Measurements from ENCODE around the gene ATP8B3. TPM values are rescaled to one million over a fixed set of nuclear protein-coding genes. Genes with fewer than 3 reads are reported as not detected.

Gene ATP8B3
- total RNA-seq, 2 donors from 2014 or later: 0.51 to 0.74 TPM

- peak within 1 kb of the TSS; percentile 97 to 98 for H3K27ac ChIP-seq
Observed at GRCh38 chr19:1848399-1849131, 36.5 kb upstream of the ATP8B3 start, which contains the start of gene REXO1. TSS of gene REXO1 (minus strand) at chr19:1848483. CDS start at chr19:1848358, 125 bp downstream.

GRCh38 chr19:1847684-1848398 lies 35.8 kb upstream of the ATP8B3 start:
- Histone ChIP-seq H3K27me3 (no peaks in the 10 kb centered on the region), H3K27ac (peak overlapping the region; percentile 97 to 98), H3K9me3 (no peaks in the 10 kb centered on the region), H3K36me3 (no peaks in the 10 kb centered on the region), H3K4me1 (peaks cover 0 to 61% of the 10 kb centered on the region in 2 donors), H3K4me3 (peak overlapping the region; percentile 76 to 100)
- TF ChIP-seq CTCF (IDR thresholded peaks at IDR 0.05): no peak
- DNase-seq (ENCODE audit: low spot score): no peak

More at GRCh38 chr19:1848399-1849131, 36.5 kb upstream of the ATP8B3 start, which contains the start of gene REXO1:
- Histone ChIP-seq H3K9me3 (no peaks in the 10 kb centered on the region), H3K36me3 (no peaks in the 10 kb centered on the region), H3K4me3 (peak within 1 kb of the TSS; percentile 76 to 100), H3K27me3 (no peaks in the 10 kb centered on the region), H3K4me1 (peaks cover 0 to 61% of the 10 kb centered on the region in 2 donors)
- DNase-seq (ENCODE audit: low spot score): peak; percentile 94
- peak; percentile 92 to 94 for TF ChIP-seq CTCF (IDR thresholded peaks at IDR 0.05)

- Histone ChIP-seq H3K36me3 (no peaks in the 10 kb centered on the region), H3K27ac (peak overlapping the region in 1 of 2 donors; percentile 98), H3K4me1 (peaks cover 0 to 61% of the 10 kb centered on the region in 2 donors), H3K9me3 (no peaks in the 10 kb centered on the region), H3K27me3 (no peaks in the 10 kb centered on the region), H3K4me3 (peak overlapping the region; percentile 76 to 100)
- no peak for TF ChIP-seq CTCF (IDR thresholded peaks at IDR 0.05)
- no peak for DNase-seq (ENCODE audit: low spot score)
Observed at GRCh38 chr19:1847348-1847683, 35.2 kb upstream of the ATP8B3 start.

- H3K4me3 ChIP-seq: peak overlapping the region; percentile 76 to 100
- DNase-seq (ENCODE audit: low spot score): no peak
- no peaks in the 10 kb centered on the region for H3K27me3 ChIP-seq
- peaks cover 0 to 58% of the 10 kb centered on the region in 2 donors for H3K4me1 ChIP-seq
- TF ChIP-seq CTCF (IDR thresholded peaks at IDR 0.05): no peak
- no peaks in the 10 kb centered on the region for H3K36me3 ChIP-seq
- no peaks in the 10 kb centered on the region for H3K9me3 ChIP-seq
- H3K27ac ChIP-seq: peak overlapping the region in 1 of 2 donors; percentile 98
Observed at GRCh38 chr19:1846517-1847204, 34.6 kb upstream of the ATP8B3 start.

- Histone ChIP-seq H3K4me1 (peaks cover 0 to 68% of the 10 kb centered on the region in 2 donors), H3K27ac (no peak overlapping the region), H3K27me3 (no peaks in the 10 kb centered on the region), H3K4me3 (no peak overlapping the region), H3K36me3 (no peaks in the 10 kb centered on the region), H3K9me3 (no peaks in the 10 kb centered on the region)
- no peak for TF ChIP-seq CTCF (IDR thresholded peaks at IDR 0.05)
- no peak for DNase-seq (ENCODE audit: low spot score)
Observed at GRCh38 chr19:1845642-1846041, 33.6 kb upstream of the ATP8B3 start.
